NCI-H1105 treated with DMSO at 0.1 percent for 48 hours (cell line): ENCODE measurements around the gene CTIF.
A peak's percentile ranks its signal among the peaks of the same experiment; 100 is the strongest.

ENCODE experiments used
- DNase-seq: peaks from one replicate; lab custom pipeline; 2025; lab: John Stamatoyannopoulos, UW

The CTIF gene

GRCh38 chr18:48835745-48836170 is 296.9 kb downstream of the CTIF start:
- DNase-seq = no peak

GRCh38 chr18:48836231-48836805 is 297.5 kb downstream of the CTIF start:
- no peak for DNase-seq

GRCh38 chr18:48836806-48837615 is 298.2 kb downstream of the CTIF start:
- no peak for DNase-seq

GRCh38 chr18:48837676-48838075 is 298.8 kb downstream of the CTIF start:
- DNase-seq = no peak

GRCh38 chr18:48838166-48838775 is 299.4 kb downstream of the CTIF start:
- DNase-seq = no peak

GRCh38 chr18:48838921-48839818 is 300.3 kb downstream of the CTIF start:
- no peak for DNase-seq

GRCh38 chr18:48839819-48840490 is 301.1 kb downstream of the CTIF start:
- no peak for DNase-seq

- peak; percentile 50 for DNase-seq
Observed at GRCh38 chr18:48840491-48840877, 301.7 kb downstream of the CTIF start.

- DNase-seq = no peak
Observed at GRCh38 chr18:48841381-48842258, 302.8 kb downstream of the CTIF start.

GRCh38 chr18:48842259-48843061 is 303.6 kb downstream of the CTIF start:
- DNase-seq = no peak

GRCh38 chr18:48843162-48843561 is 304.3 kb downstream of the CTIF start:
- DNase-seq = no peak

GRCh38 chr18:48843596-48843995 is 304.8 kb downstream of the CTIF start:
- DNase-seq = no peak

GRCh38 chr18:48844271-48844670 is 305.4 kb downstream of the CTIF start:
- DNase-seq = no peak

GRCh38 chr18:48845174-48845573 is 306.3 kb downstream of the CTIF start:
- DNase-seq = no peak

GRCh38 chr18:48846423-48846932 is 307.6 kb downstream of the CTIF start:
- DNase-seq = no peak

- no peak for DNase-seq
Observed at GRCh38 chr18:48847807-48848486, 309.1 kb downstream of the CTIF start.

GRCh38 chr18:48848641-48849143 is 309.9 kb downstream of the CTIF start:
- peak; percentile 33 for DNase-seq

- DNase-seq = no peak
Observed at GRCh38 chr18:48850822-48851598, 312.2 kb downstream of the CTIF start.
